Neural progenitor cell (in vitro differentiated cells): ENCODE results near the gene DCDC2. TPM values are rescaled to one million over a fixed set of nuclear protein-coding genes. Genes with fewer than 3 reads are reported as not detected.
A peak's percentile ranks its signal among the peaks of the same experiment; 100 is the strongest.

Experiments used
- DNase-seq: peaks from one replicate; pipeline ENCODE4 v3.0.0-alpha.2; 2016; ENCODE audit warnings: low spot score
- H2AFZ ChIP-seq: fragments of 200-600 bp; sonication (generic); replicated peaks from 2 replicates; pipeline ENCODE4 v1.6.1; 2016; ENCODE audit warnings: antibody characterized with exemption
- H3F3A ChIP-seq: fragments of 200-600 bp; sonication (generic); 2 replicates; pipeline ENCODE4 v1.6.1; 2016; ENCODE audit warnings: antibody characterized with exemption, low read depth
- H3K27ac ChIP-seq: fragments of 200-600 bp; sonication (generic); 2 replicates; pipeline ENCODE4 v1.5.1; 2016; ENCODE audit warnings: mild to moderate bottlenecking
- H3K27me3 ChIP-seq: fragments of 200-600 bp; sonication (generic); 2 replicates; pipeline ENCODE4 v1.6.1; 2016; ENCODE audit warnings: mild to moderate bottlenecking, moderate library complexity
- H3K36me3 ChIP-seq: fragments of 200-600 bp; sonication (generic); 2 replicates; pipeline ENCODE4 v1.5.1; 2016
- H3K4me1 ChIP-seq: fragments of 200-600 bp; sonication (generic); 2 replicates; pipeline ENCODE4 v1.6.1; 2016; ENCODE audit warnings: mixed run types
- H3K4me2 ChIP-seq: fragments of 200-600 bp; sonication (generic); 2 replicates; pipeline ENCODE4 v1.6.1; 2016
- H3K4me3 ChIP-seq: fragments of 200-600 bp; sonication (generic); 2 replicates; pipeline ENCODE4 v1.5.1; 2016
- H3K79me2 ChIP-seq: fragments of 200-600 bp; sonication (generic); 2 replicates; pipeline ENCODE4 v1.6.1; 2016; ENCODE audit warnings: low read depth
- H3K9ac ChIP-seq: fragments of 200-600 bp; sonication (generic); 2 replicates; pipeline ENCODE4 v1.6.1; 2016
- H3K9me3 ChIP-seq: fragments of 200-600 bp; sonication (generic); 2 replicates; pipeline ENCODE4 v1.5.1; 2016; ENCODE audit warnings: low read depth
- H4K20me1 ChIP-seq: fragments of 200-600 bp; sonication (generic); 2 replicates; pipeline ENCODE4 v1.6.1; 2016; ENCODE audit warnings: low read depth
- H3K27ac Mint-ChIP-seq: 3 replicates; pipeline ENCODE4 v1.8.0; 2021; ENCODE audit warnings: mixed read lengths
- H3K27me3 Mint-ChIP-seq: 2 replicates; pipeline ENCODE4 v1.8.0; 2022; ENCODE audit warnings: low read depth, mild to moderate bottlenecking, inconsistent platforms, moderate library complexity, mixed read lengths; ENCODE audit not compliant: insufficient read depth
- H3K36me3 Mint-ChIP-seq: 3 replicates; pipeline ENCODE4 v1.8.0; 2021; ENCODE audit warnings: mixed read lengths
- H3K4me1 Mint-ChIP-seq: 3 replicates; pipeline ENCODE4 v1.8.0; 2021; ENCODE audit warnings: mixed read lengths
- H3K4me3 Mint-ChIP-seq: 3 replicates; pipeline ENCODE4 v1.8.0; 2021; ENCODE audit warnings: mild to moderate bottlenecking, moderate library complexity, mixed read lengths
- H3K9me3 Mint-ChIP-seq: 3 replicates; pipeline ENCODE4 v1.8.0; 2020; ENCODE audit warnings: mixed read lengths
- CTCF ChIP-seq: fragments of 200-600 bp; sonication (generic); IDR thresholded peaks from 2 replicates; pipeline ENCODE4 v1.5.1; 2017; ENCODE audit warnings: antibody characterized with exemption, mild to moderate bottlenecking
- EZH2 ChIP-seq: fragments of 200-600 bp; sonication (generic); IDR thresholded peaks from 2 replicates; pipeline ENCODE4 v1.6.1; 2017; ENCODE audit warnings: antibody characterized with exemption, mild to moderate bottlenecking, moderate library complexity
- EZH2phosphoT487 ChIP-seq: fragments of 200-600 bp; sonication (generic); IDR thresholded peaks from 2 replicates; pipeline ENCODE4 v1.6.1; 2017; ENCODE audit warnings: antibody characterized with exemption
- total RNA-seq: library from RNA; depleted of rRNA; stranded (reverse); fragments of >200 nt; gene quantifications from 2 replicates; pipeline ENCODE4 v1.2.3, GENCODE V29; 2015; ENCODE audit warnings: low replicate concordance

Gene DCDC2
- total RNA-seq, 1 donor from 2014 or later: not detected

GRCh38 chr6:24397631-24398030 lies 39.8 kb upstream of the DCDC2 start:
- Mint-ChIP-seq H3K27me3 (peaks cover 13% of the 10 kb centered on the region), H3K9me3 (peaks cover 10% of the 10 kb centered on the region), H3K4me3 (peak overlapping the region; percentile 26), H3K27ac (no peak overlapping the region), H3K4me1 (peaks cover 21% of the 10 kb centered on the region), H3K36me3 (no peaks in the 10 kb centered on the region)
- Histone ChIP-seq H3K4me1 (peaks cover 18% of the 10 kb centered on the region), H3K4me2 (peak overlapping the region; percentile 20), H3K27me3 (peaks cover 11% of the 10 kb centered on the region), H3K4me3 (no peak overlapping the region), H3K9me3 (no peaks in the 10 kb centered on the region), H3K79me2 (peaks cover 2% of the 10 kb centered on the region), H3K27ac (no peak overlapping the region), H3K9ac (no peak overlapping the region), H3F3A (peaks cover 24% of the 10 kb centered on the region), H3K36me3 (no peaks in the 10 kb centered on the region), H4K20me1 (no peaks in the 10 kb centered on the region), H2AFZ (no peak overlapping the region)
- peak; percentile 56 for DNase-seq
- TF ChIP-seq EZH2 (no peak), EZH2phosphoT487 (peak; percentile 68)

GRCh38 chr6:24396824-24397223 lies 39.0 kb upstream of the DCDC2 start:
- Mint-ChIP-seq H3K9me3 (peaks cover 10% of the 10 kb centered on the region), H3K4me3 (no peak overlapping the region), H3K27ac (no peak overlapping the region), H3K27me3 (peaks cover 12% of the 10 kb centered on the region), H3K36me3 (no peaks in the 10 kb centered on the region), H3K4me1 (peaks cover 15% of the 10 kb centered on the region)
- Histone ChIP-seq H3K9me3 (no peaks in the 10 kb centered on the region), H3K4me1 (peaks cover 18% of the 10 kb centered on the region), H3F3A (peaks cover 21% of the 10 kb centered on the region), H3K36me3 (no peaks in the 10 kb centered on the region), H4K20me1 (no peaks in the 10 kb centered on the region), H3K4me2 (no peak overlapping the region), H2AFZ (no peak overlapping the region), H3K27me3 (peaks cover 11% of the 10 kb centered on the region), H3K9ac (no peak overlapping the region), H3K27ac (no peak overlapping the region), H3K79me2 (no peaks in the 10 kb centered on the region), H3K4me3 (no peak overlapping the region)
- DNase-seq: no peak
- TF ChIP-seq EZH2: no peak

GRCh38 chr6:24394780-24395437 lies 37.0 kb upstream of the DCDC2 start:
- peaks cover 9% of the 10 kb centered on the region for H3K4me1 ChIP-seq
- H3K9me3 Mint-ChIP-seq: peaks cover 10% of the 10 kb centered on the region
- H3K27ac ChIP-seq: no peak overlapping the region
- no peak overlapping the region for H3K4me3 Mint-ChIP-seq
- H3K4me2 ChIP-seq: no peak overlapping the region
- H3K27me3 ChIP-seq: peaks cover 7% of the 10 kb centered on the region
- no peaks in the 10 kb centered on the region for H3K36me3 Mint-ChIP-seq
- H3K36me3 ChIP-seq: no peaks in the 10 kb centered on the region
- H3K27ac Mint-ChIP-seq: no peak overlapping the region
- H3K27me3 Mint-ChIP-seq: peaks cover 9% of the 10 kb centered on the region
- no peak for TF ChIP-seq EZH2
- TF ChIP-seq EZH2phosphoT487: no peak
- no peak for TF ChIP-seq CTCF
- H3K4me3 ChIP-seq: no peak overlapping the region
- H3K9me3 ChIP-seq: no peaks in the 10 kb centered on the region
- H4K20me1 ChIP-seq: no peaks in the 10 kb centered on the region
- DNase-seq: no peak
- H3K79me2 ChIP-seq: no peaks in the 10 kb centered on the region
- peaks cover 11% of the 10 kb centered on the region for H3F3A ChIP-seq
- no peak overlapping the region for H2AFZ ChIP-seq
- H3K4me1 Mint-ChIP-seq: peaks cover 11% of the 10 kb centered on the region
- no peak overlapping the region for H3K9ac ChIP-seq

- Histone ChIP-seq H3K27ac (no peak overlapping the region), H3F3A (peaks cover 9% of the 10 kb centered on the region), H3K36me3 (no peaks in the 10 kb centered on the region), H2AFZ (no peak overlapping the region), H3K9me3 (no peaks in the 10 kb centered on the region), H3K4me3 (no peak overlapping the region), H3K9ac (no peak overlapping the region), H3K27me3 (peaks cover under 1% of the 10 kb centered on the region), H3K4me2 (no peak overlapping the region), H4K20me1 (no peaks in the 10 kb centered on the region), H3K79me2 (no peaks in the 10 kb centered on the region), H3K4me1 (peaks cover 9% of the 10 kb centered on the region)
- H3K4me1 Mint-ChIP-seq: peaks cover 11% of the 10 kb centered on the region
- peaks cover 10% of the 10 kb centered on the region for H3K9me3 Mint-ChIP-seq
- no peaks in the 10 kb centered on the region for H3K36me3 Mint-ChIP-seq
- no peak overlapping the region for H3K27ac Mint-ChIP-seq
- no peak overlapping the region for H3K4me3 Mint-ChIP-seq
- TF ChIP-seq CTCF (no peak), EZH2 (no peak), EZH2phosphoT487 (no peak)
- DNase-seq: no peak
- peaks cover 5% of the 10 kb centered on the region for H3K27me3 Mint-ChIP-seq
These were observed 36.4 kb upstream of the DCDC2 start for GRCh38 chr6:24394061-24394779.
